HCT116 (cell line): ENCODE data around the gene ELP5. TPM values are rescaled to one million over a fixed set of nuclear protein-coding genes. Genes with fewer than 3 reads are reported as not detected.

Experiments
- ATAC-seq: fragments of 200-7000 bp; cut with Tn5 transposase; 2 replicates; pipeline ENCODE4 v1.9.1; 2020; ENCODE audit warnings: mild to moderate bottlenecking, moderate library complexity
- BruUV-seq: library from RNA; stranded (reverse); fragments of 400-500 nt; replicated peaks from 2 replicates; lab custom pipeline; 2021; lab: Mats Ljungman, UMichigan
- CTCF ChIA-PET: fragments of 300-600 bp; sonication (Branson Sonifier 250); formaldehyde crosslinking; loops from one replicate; lab custom pipeline; 2021; ENCODE audit warnings: antibody characterized with exemption; lab: Charles Lee
- POLR2A ChIA-PET: fragments of 300-600, 350-600 bp; sonication (Branson Sonifier 250); formaldehyde crosslinking; loops from one replicate; lab custom pipeline; 2021; ENCODE audit warnings: antibody characterized with exemption; lab: Charles Lee
- RAD21 ChIA-PET, 2 experiments: fragments of 300-600 bp; sonication (Branson Sonifier 250); formaldehyde crosslinking; loops; one replicate each; lab custom pipeline; 2023; ENCODE audit warnings: low total read pairs in 2 of 2; ENCODE audit not compliant: uncharacterized antibody in 2 of 2, unreplicated experiment in 2 of 2, low non-redundant PET in 1 of 2; lab: Charles Lee
- DNase-seq: peaks from one replicate; pipeline ENCODE4 v3.0.0-alpha.2; 2010; ENCODE audit warnings: low read depth, low spot score
- H2AFZ ChIP-seq: fragments of 200-600 bp; shearing (Covaris generic), sonication (generic); 2 replicates; pipeline ENCODE4 v1.6.1; 2017; ENCODE audit warnings: low read depth, mixed run types, mixed read lengths, antibody characterized with exemption, low read length; ENCODE audit not compliant: poor library complexity, severe bottlenecking
- H3K27ac ChIP-seq: 2 replicates; pipeline ENCODE4 v1.5.1; 2012; ENCODE audit warnings: low read depth, low read length
- H3K27me3 ChIP-seq: fragments of 200-600 bp; sonication (generic); 2 replicates; pipeline ENCODE4 v1.6.1; 2016; ENCODE audit warnings: mixed run types, low read length, mixed read lengths; ENCODE audit not compliant: insufficient read depth
- H3K36me3 ChIP-seq, 2 experiments: fragments of 200-500 bp in 1 of 2; fragments of 200-600 bp in 1 of 2; sonication (Bioruptor generic) in 1 of 2; sonication (generic) in 1 of 2; 2 replicates each; pipeline versions ENCODE4 v1.5.1 to v1.6.1; 2014 to 2016; ENCODE audit warnings: low read length in 2 of 2, inconsistent platforms in 1 of 2, mixed read lengths in 1 of 2, mixed run types in 1 of 2; ENCODE audit not compliant: insufficient read depth in 2 of 2, control insufficient read depth in 1 of 2
- H3K4me1 ChIP-seq, 2 experiments: fragments of 200-600 bp in 1 of 2; sonication (generic) in 1 of 2; 2 replicates each; pipeline versions ENCODE4 v1.5.1 to v1.6.1; 2012 to 2017; ENCODE audit warnings: low read length in 2 of 2, inconsistent platforms in 1 of 2, mild to moderate bottlenecking in 1 of 2, mixed read lengths in 1 of 2, mixed run types in 1 of 2, moderate library complexity in 1 of 2; ENCODE audit not compliant: insufficient read depth in 2 of 2, control insufficient read depth in 1 of 2
- H3K4me2 ChIP-seq: fragments of 200-600 bp; sonication (generic); 2 replicates; pipeline ENCODE4 v1.6.1; 2017; ENCODE audit warnings: mixed run types, low read length, mixed read lengths
- H3K4me3 ChIP-seq, 2 experiments: fragments of 200-600 bp in 1 of 2; sonication (generic) in 1 of 2; replicated peaks in 1 of 2; 2 replicates each; pipeline ENCODE4 v1.5.1; 2011 to 2016; ENCODE audit warnings: low read length in 2 of 2, control low read depth in 1 of 2, low read depth in 1 of 2, mild to moderate bottlenecking in 1 of 2, mixed read lengths in 1 of 2, mixed run types in 1 of 2
- H3K79me2 ChIP-seq: fragments of 200-600 bp; sonication (generic); 2 replicates; pipeline ENCODE4 v1.6.1; 2017; ENCODE audit warnings: mild to moderate bottlenecking, mixed run types, low read length, moderate library complexity, mixed read lengths; ENCODE audit not compliant: insufficient read depth
- H3K9ac ChIP-seq: fragments of 200-600 bp; sonication (generic); 2 replicates; pipeline ENCODE4 v1.6.1; 2016; ENCODE audit warnings: low read length, mixed read lengths
- H3K9me2 ChIP-seq: fragments of 200-600 bp; sonication (generic), shearing (Covaris generic); 2 replicates; pipeline ENCODE4 v1.6.1; 2017; ENCODE audit warnings: mixed run types, mild to moderate bottlenecking, moderate library complexity; ENCODE audit not compliant: insufficient read depth
- H3K9me3 ChIP-seq, 2 experiments: fragments of 200-500 bp in 1 of 2; fragments of 200-600 bp in 1 of 2; sonication (Bioruptor generic) in 1 of 2; sonication (generic) in 1 of 2; 2 replicates each; pipeline ENCODE4 v1.6.1; 2014 to 2017; ENCODE audit warnings: low read length in 2 of 2, mixed read lengths in 2 of 2, inconsistent platforms in 1 of 2, low read depth in 1 of 2, mild to moderate bottlenecking in 1 of 2, mixed run types in 1 of 2, moderate library complexity in 1 of 2; ENCODE audit not compliant: control insufficient read depth in 1 of 2, insufficient read depth in 1 of 2
- H4K20me1 ChIP-seq: fragments of 200-600 bp; sonication (generic), shearing (Covaris generic); 2 replicates; pipeline ENCODE4 v1.6.1; 2017; ENCODE audit warnings: mixed run types, mild to moderate bottlenecking, moderate library complexity; ENCODE audit not compliant: insufficient read depth
- CBX3 ChIP-seq: IDR thresholded peaks from 2 replicates; pipeline ENCODE4 v1.6.1; 2012; ENCODE audit warnings: low read depth
- CEBPB ChIP-seq: IDR thresholded peaks from 2 replicates; pipeline ENCODE4 v1.6.1; 2012; ENCODE audit warnings: low read depth
- EGR1 ChIP-seq: IDR thresholded peaks from 2 replicates; pipeline ENCODE4 v1.6.1; 2012; ENCODE audit warnings: low read depth
- ELF1 ChIP-seq: IDR thresholded peaks from 2 replicates; pipeline ENCODE4 v1.6.1; 2012; ENCODE audit warnings: low read depth, borderline replicate concordance
- EZH2 ChIP-seq: fragments of 200-600 bp; sonication (generic); IDR thresholded peaks from 2 replicates; pipeline ENCODE4 v1.6.1; 2017; ENCODE audit warnings: antibody characterized with exemption, mixed run types
- EZH2phosphoT487 ChIP-seq: fragments of 200-600 bp; IDR thresholded peaks from 2 replicates; pipeline ENCODE4 v1.6.1; 2018; ENCODE audit warnings: antibody characterized with exemption, borderline replicate concordance
- FOSL1 ChIP-seq: IDR thresholded peaks from 2 replicates; pipeline ENCODE4 v1.6.1; 2012; ENCODE audit warnings: low read depth
- JUND ChIP-seq: IDR thresholded peaks from 2 replicates; pipeline ENCODE4 v1.6.1; 2012
- POLR2AphosphoS5 ChIP-seq: IDR thresholded peaks from 2 replicates; pipeline ENCODE4 v1.6.1; 2011; ENCODE audit warnings: mild to moderate bottlenecking, low read depth, low read length, moderate library complexity
- RAD21 ChIP-seq: IDR thresholded peaks from 2 replicates; pipeline ENCODE4 v1.6.1; 2012; ENCODE audit warnings: low read depth, mild to moderate bottlenecking
- SIN3A ChIP-seq: IDR thresholded peaks from 2 replicates; pipeline ENCODE4 v1.6.1; 2012; ENCODE audit warnings: low read depth
- SP1 ChIP-seq: IDR thresholded peaks from 2 replicates; pipeline ENCODE4 v1.6.1; 2012; ENCODE audit warnings: low read depth
- SRF ChIP-seq: IDR thresholded peaks from 2 replicates; pipeline ENCODE4 v1.6.1; 2012; ENCODE audit warnings: low read depth
- TCF7L2 ChIP-seq: IDR thresholded peaks from 2 replicates; pipeline ENCODE4 v1.7.0; 2011; ENCODE audit warnings: borderline replicate concordance, inconsistent platforms; ENCODE audit not compliant: insufficient read depth, insufficient read length; ENCODE audit errors: extremely low read depth
- ZBTB33 ChIP-seq: IDR thresholded peaks from 2 replicates; pipeline ENCODE4 v1.6.1; 2011; ENCODE audit warnings: mild to moderate bottlenecking, low read length, moderate library complexity; ENCODE audit not compliant: insufficient replicate concordance; ENCODE audit errors: extremely low read depth
- ZFX ChIP-seq: fragments of 450-650 bp; IDR thresholded peaks from 2 replicates; pipeline ENCODE4 v1.6.1; 2017
- ZNF274 ChIP-seq: fragments of 200-500 bp; sonication (Bioruptor generic); IDR thresholded peaks from 2 replicates; pipeline ENCODE4 v1.6.1; 2014; ENCODE audit warnings: mild to moderate bottlenecking, low read depth, low read length, inconsistent platforms
- intact Hi-C: fragments of 100-400 bp; cut with micrococcal nuclease; formaldehyde crosslinking; loops from 2 replicates; pipeline ENCODE4 v1.10.0; 2022
- total RNA-seq: library from RNA; stranded (reverse); gene quantifications from one replicate; pipeline ENCODE4 v1.2.1, GENCODE V29; 2021; ENCODE audit not compliant: unreplicated experiment
- TF ChIP-seq, protein P1 (sequence below): IDR thresholded peaks from 2 replicates; pipeline ENCODE4 v1.6.1; 2012; ENCODE audit warnings: low read depth
- TF ChIP-seq, protein P2 (sequence below): IDR thresholded peaks from 2 replicates; pipeline ENCODE4 v1.6.1; 2012

ELP5 gene
- total RNA-seq, 1 experiment from 2014 or later, result 81.7 TPM

GRCh38 chr17:7252176-7253043 is at the start of gene ELP5 (continued):
- TF ChIP-seq SRF (peak; percentile 80; the same call in 1 of the 2 replicates), SP1 (peak; percentile 58), FOSL1 (no peak), SIN3A (peak; percentile 84), TCF7L2 (no peak), EZH2phosphoT487 (no peak), JUND (no peak; the same call in 1 of the 2 replicates), EGR1 (peak; percentile 99)
- TF ChIP-seq, all 23 proteins: peak for 11

DNA sequence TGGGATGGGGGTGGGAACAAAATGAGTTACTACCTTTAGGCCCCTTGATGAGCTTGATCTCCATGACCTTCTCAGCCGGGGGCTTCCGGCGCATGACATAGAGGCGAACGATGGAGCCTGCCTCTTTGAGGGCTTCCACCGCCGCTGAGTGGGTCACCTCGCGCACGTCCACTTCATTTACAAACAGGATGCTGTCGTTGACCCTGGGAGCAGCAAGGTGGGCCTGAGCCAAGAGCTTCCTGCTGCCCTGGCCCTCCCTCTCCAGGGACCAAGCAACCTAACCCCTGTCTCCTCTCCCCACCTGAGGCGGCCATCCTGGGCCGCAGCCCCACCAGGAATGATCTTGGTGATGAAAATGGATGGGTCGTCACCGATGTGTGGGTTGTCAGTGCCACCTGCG is 48.6 kb upstream of the ELP5 start:
- no peak for ATAC-seq

More for the DNA sequence above, 48.6 kb upstream of the ELP5 start:
- no peak overlapping the region for H3K9ac ChIP-seq
- H3K4me2 ChIP-seq, result no peak overlapping the region
- TF ChIP-seq POLR2AphosphoS5 (no peak), SP1 (no peak), ZNF274 (no peak), TCF7L2 (no peak), RAD21 (no peak), ZFX (no peak), ZBTB33 (no peak), CBX3 (no peak), CEBPB (no peak), FOSL1 (no peak), SIN3A (no peak), EZH2phosphoT487 (no peak), ELF1 (no peak), EGR1 (no peak), SRF (no peak), EZH2 (no peak), JUND (no peak)
- TF ChIP-seq, protein P1, sequence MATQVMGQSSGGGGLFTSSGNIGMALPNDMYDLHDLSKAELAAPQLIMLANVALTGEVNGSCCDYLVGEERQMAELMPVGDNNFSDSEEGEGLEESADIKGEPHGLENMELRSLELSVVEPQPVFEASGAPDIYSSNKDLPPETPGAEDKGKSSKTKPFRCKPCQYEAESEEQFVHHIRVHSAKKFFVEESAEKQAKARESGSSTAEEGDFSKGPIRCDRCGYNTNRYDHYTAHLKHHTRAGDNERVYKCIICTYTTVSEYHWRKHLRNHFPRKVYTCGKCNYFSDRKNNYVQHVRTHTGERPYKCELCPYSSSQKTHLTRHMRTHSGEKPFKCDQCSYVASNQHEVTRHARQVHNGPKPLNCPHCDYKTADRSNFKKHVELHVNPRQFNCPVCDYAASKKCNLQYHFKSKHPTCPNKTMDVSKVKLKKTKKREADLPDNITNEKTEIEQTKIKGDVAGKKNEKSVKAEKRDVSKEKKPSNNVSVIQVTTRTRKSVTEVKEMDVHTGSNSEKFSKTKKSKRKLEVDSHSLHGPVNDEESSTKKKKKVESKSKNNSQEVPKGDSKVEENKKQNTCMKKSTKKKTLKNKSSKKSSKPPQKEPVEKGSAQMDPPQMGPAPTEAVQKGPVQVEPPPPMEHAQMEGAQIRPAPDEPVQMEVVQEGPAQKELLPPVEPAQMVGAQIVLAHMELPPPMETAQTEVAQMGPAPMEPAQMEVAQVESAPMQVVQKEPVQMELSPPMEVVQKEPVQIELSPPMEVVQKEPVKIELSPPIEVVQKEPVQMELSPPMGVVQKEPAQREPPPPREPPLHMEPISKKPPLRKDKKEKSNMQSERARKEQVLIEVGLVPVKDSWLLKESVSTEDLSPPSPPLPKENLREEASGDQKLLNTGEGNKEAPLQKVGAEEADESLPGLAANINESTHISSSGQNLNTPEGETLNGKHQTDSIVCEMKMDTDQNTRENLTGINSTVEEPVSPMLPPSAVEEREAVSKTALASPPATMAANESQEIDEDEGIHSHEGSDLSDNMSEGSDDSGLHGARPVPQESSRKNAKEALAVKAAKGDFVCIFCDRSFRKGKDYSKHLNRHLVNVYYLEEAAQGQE, result no peak
- TF ChIP-seq, protein P2, sequence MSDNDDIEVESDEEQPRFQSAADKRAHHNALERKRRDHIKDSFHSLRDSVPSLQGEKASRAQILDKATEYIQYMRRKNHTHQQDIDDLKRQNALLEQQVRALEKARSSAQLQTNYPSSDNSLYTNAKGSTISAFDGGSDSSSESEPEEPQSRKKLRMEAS, result no peak
- no peak overlapping the region for H3K4me3 ChIP-seq
- RAD21 ChIA-PET, result no interaction called here
- CTCF ChIA-PET, result no interaction called here
- no peaks in the 10 kb centered on the region for H3K36me3 ChIP-seq
- intact Hi-C loops, result no loop called here
- POLR2A ChIA-PET, result no interaction called here
- no peak overlapping the region for H3K27ac ChIP-seq
- no peak overlapping the region for H2AFZ ChIP-seq
- no peaks in the 10 kb centered on the region for H3K27me3 ChIP-seq
- no peak for DNase-seq
- H3K9me2 ChIP-seq, result no peaks in the 10 kb centered on the region
- BruUV-seq, result no TSS peak
- H3K9me3 ChIP-seq, result no peaks in the 10 kb centered on the region
- no peaks in the 10 kb centered on the region for H4K20me1 ChIP-seq
- no peaks in the 10 kb centered on the region for H3K79me2 ChIP-seq
- H3K4me1 ChIP-seq, result peaks cover 8 to 25% of the 10 kb centered on the region in 2 experiments; a peak in 3 of 4 replicates
